HG03469 (cell line): Measurements from ENCODE around the gene TRIM8.

Experiments
- ATAC-seq: cut with Tn5 transposase; IDR thresholded peaks from one replicate; pipeline ENCODE4 v1.9.1; 2021; ENCODE audit warnings: mild to moderate bottlenecking, moderate library complexity, moderate number of reproducible peaks; ENCODE audit not compliant: unreplicated experiment

The TRIM8 gene

DNA sequence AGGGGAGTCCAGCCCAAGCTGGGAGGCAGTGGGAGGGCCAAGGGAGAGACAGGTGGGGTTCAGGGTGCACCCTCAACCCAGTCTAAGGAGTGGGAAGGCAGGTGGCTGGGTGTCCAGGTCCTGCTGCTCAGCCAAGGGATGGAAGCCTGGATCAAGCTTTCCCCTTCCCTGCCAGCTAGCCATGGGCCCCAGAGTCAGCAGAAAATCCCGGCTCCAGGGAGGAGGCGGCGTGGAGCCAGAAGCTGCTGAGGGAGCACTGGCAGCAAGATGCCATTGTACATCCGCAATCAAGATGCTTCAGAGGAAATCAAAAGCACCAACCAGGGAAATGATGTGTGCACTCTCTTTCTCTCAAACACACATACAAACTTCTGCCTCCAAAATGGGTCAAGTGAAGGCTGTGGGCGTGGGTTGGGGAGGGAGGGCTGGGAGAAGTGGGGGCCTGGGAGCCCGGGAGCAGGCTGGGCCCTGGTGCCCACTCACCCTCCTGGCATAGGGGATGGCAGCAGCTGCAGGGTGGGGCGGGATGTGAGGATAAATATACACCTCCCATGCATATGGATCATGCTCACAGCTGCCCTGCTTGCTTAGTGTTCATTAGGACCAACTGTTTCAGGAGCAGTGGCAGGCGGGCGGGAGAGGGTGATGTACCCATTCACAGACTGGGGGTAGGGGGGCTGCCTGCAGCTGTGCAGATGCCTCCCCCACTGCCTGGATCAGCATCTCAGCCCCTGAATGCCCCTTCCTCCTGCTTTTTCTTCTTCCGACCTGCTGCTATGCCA lies 24.2 kb downstream of the TRIM8 start:
- no peak for ATAC-seq

DNA sequence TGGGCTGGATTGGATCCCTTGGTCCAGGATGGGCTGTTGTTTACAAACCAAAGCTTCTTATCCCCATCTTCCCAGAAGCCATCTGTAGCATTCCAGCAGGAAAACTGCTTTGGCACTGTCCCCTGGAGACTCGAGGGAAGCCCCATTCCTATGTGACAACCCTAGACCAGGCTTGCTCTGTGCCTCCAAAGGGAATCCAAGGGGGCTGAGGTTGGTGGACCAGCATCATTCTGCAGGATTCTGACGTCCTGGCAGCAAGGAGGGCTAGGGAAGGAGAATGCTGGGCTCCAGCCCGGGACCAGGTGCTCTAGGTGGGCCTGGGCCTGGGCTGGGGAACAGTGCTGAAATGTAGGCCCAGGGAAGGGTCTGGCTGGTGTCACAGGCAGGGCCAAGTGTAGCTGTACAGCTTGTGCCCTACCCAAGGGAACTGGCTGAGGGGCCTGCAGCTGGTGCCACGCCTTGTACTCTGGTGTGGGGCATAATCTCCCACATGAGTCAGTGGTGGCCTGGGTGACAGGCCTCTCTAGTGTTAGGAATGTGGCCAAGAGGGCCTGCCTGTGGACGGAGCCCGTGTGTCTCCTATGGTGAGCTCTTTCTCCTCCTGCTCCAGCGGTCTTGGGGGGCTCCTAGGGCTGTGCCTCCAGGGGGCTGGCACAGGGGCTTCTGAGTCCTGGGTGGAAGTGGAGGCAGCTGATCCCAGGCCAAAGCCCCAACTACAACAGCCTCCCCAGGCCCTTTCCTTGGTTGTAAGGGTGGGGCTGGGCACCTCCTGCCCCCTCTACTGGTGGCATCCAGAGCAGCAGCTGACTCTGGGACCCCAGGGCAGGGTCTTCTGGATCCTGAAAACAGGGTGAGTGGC lies 25.2 kb downstream of the TRIM8 start:
- ATAC-seq: no peak

DNA sequence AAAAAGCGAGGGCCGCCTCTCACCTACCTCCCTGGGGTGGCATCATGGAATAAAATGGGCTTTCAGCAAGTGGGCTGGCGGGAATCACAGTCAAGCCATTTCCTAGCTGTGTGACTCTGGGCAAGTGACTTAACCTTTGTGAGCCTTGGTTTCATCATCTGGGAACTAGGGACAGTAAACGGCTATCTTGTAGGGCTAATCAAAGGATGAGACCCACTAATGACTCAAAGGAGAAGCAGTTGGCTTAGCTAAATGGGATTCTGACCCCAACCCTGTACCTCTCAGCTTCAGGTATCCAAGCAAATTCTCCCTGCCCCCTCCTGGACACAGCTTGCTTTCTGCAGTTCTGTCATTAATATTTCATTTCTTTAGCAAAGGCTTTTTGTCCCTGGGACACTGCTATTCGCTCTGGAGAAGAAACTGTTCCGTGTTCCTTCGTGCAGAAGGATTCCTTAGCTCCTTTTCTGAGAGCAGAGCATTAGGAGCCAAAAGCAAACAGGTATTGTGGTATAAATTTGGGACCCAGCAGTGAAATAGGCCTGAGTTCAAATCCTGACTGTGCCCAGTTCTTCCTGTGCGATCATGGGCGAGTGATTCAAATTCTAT lies 25.9 kb downstream of the TRIM8 start:
- no peak for ATAC-seq

DNA sequence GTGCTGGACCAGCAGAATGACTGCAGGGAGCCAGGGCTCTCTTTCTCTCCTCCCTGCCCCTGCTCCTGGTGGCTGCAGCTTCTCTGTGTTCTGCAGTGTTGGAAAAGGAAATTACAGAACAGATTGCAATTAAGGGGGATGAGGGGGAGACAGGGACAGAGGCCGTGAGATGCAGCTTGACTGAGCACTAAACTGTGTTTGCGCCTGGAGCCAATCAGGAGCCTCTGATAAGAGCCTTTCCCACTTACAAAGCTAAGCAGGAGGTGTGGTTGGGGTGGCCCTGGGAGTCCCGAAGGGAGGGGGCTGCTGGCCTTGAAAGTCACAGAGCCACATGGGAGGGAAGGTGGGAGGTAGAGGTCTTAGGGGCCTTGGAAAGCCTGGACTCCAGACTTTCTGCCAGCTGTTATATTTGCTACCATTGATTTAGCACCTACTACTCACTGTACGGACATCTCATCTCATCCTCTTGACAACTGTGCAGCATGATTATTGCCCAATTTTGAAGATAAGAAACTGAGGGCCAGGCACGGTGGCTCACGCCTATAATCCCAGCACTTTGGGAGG lies 26.7 kb downstream of the TRIM8 start:
- no peak for ATAC-seq

DNA sequence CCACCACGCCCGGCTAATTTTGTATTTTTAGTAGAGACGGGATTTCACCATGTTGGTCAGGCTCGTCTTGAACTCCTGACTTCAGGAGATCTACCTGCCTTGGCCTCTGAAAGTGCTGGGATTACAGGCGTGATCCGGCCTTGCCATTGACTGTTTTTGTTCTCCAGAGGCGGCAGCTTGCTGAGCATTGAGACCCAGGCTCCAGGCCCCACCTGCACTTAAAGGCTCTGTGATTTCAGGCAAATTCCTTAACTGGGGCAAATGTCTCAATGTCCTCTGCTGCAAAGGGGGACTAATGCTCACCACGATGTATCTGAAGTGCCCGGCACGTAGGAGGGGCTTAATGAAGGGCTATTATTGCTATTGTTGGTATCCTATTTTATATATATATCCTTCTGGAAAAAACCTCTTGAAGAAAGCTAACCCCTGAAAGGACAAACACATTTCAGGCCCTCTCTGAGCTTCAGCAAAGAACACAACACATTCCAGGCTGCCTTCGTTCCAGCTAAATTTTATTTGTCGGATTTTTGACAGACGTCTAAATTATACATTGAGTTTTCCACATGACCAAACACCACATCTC lies 29.0 kb downstream of the TRIM8 start:
- ATAC-seq: no peak

DNA sequence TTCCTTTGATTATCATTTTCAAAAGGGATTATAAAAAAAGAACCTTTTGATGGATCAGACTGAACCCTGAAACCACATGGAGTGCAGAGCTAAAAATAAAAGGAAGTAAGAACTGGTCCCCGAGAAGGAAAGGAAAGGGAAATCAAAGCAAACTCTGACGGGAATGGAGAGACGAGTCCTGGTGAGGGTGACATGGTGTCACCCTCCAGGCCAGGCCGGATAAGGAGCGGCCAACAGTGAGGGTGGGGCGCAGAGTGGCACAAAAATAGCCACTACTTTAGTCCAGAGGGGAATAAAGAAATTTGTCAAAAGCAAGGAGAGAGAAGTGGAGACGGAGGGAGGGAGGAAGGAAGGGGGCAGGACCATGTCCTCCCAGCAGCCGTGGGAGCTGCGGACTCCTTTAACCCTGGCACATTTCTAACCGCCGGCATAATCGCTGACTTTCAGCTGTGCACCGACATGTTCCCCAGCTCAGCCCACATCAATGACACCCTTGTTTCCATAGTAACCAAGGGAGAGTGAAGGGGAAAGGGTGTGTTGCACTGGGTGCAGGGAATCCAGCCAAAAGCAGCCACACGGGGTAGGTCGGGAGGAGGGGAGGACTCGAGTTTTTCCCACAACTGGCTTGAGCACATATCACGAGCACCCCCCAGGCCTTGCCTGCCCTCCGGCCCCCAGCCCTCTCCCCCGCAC lies 29.7 kb downstream of the TRIM8 start:
- ATAC-seq: no peak

DNA sequence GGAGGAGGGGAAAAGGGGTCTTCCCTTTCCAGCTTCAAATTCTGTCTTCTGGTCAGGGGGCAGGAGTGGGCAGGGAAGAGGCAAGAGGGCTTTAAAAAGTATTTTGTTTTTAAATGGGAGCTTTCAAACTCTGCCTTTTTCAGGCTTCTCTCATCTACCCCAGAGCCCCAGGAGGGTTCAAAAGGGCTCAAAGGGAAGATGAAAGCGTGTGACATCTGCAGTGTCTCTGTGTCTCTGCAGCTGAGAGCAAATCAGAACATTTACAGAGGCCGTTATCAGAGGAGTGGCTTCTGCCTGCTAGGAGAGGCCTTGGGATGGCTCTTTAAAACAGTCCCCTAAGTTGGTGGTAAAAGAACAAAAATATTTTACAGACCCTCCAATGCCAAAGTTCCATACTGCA lies 30.3 kb downstream of the TRIM8 start:
- ATAC-seq: no peak

DNA sequence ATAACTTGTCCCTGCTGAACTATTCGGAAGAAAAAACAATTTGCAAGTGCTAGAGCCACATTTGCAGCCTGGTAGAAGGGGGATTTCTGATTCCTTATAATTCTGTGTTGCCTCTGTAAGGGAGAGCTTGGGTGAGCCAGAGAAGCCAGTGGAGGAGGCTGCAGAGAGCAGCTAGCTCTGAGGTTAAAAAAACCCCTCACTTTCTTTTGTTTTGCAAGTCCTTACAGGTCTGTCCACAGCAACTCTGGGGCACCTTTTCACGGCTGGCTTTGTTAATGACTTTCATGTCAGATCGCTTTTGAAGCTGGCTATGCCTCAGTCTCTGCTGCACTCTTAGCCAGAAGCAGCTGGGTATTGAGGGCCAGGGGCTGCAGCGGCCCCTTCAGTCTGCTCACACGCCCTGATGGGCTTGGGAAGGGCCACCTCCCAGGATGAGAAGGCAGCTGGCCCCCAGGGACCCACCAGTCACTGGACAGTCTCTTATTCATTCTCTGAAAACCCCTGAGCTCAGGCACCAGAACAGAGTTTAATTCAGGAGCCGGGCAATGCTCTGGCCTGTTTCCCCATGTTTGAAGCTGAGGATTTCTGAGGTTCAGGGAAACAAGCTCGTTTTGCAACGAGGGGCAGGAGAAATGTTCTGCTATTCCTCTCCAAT lies 30.9 kb downstream of the TRIM8 start:
- ATAC-seq: no peak

DNA sequence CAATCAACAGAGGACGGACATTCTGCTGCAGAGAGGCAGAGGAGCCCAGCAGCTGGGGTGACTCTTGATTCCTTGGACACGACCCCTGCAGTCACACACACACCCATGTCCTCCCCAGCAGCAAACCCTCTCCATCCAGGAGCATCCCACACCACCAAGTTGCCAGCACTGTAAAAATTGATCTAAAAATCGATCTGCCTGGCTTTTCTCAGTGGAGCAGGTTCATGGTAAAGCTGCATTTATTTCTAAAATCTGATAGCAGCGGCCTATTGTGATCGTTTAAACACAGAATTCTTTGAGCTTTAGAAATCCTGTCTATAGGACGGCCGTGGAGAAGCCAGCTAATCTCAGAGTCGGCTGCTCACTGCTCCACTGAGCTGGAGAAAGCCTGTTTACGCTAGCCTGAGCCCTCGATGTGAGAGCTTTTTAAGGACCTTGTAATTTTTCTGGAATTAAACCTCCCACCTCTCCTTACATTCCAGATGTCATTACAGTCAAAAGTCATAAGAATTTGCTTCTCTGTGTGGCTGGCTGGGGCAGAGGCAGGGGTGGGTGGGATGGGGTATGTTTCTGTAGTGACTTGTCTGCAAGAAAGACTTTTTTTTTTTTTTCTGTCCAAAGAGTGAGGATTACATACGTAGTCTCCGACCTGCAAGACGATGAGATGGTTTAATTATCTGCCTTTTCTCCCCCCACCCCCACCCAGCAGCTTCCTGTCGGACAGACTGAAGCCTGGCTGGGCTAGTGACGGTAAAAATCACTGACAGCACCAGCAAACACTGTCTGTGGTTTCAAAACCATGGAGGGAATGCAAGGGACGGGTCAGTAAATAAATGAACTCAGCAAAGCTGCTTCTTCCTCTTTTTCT lies 31.6 kb downstream of the TRIM8 start:
- no peak for ATAC-seq

DNA sequence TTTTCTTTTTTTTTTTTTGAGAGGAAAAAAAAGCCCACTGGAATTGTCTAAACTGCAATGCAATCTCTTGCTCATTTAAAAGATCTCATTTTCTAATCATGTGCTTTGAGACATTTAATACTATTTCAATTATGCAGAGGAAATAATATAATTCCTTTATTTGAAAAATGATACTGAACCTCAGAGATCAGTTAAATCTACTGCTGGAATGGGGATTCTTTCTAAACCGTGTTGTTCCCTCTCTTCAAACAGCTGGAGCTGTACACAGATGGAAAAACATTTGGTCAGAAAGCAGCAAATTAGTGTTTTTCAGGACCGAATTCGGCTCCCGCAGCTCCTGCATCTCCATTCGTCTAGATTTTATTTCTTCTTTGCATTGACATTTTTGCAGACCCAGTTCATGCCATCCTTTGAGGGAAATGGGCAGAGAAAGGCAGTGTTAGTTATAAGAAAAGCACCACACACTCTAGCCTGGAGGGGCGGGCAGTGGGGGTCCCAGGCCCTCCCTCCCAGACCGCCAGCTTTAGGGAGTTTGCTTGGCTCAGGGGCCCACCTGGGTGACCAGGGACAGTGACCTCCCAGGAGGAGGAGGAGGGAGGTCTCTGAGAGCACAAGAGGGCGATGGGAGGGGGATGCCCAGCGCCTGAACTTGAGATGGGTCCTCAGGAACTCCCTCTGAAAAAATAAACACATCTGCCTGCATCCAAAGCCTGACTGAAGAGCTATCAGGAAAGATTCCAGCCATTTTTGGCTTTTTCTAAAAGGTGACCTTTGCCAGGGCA lies 32.4 kb downstream of the TRIM8 start:
- no peak for ATAC-seq

DNA sequence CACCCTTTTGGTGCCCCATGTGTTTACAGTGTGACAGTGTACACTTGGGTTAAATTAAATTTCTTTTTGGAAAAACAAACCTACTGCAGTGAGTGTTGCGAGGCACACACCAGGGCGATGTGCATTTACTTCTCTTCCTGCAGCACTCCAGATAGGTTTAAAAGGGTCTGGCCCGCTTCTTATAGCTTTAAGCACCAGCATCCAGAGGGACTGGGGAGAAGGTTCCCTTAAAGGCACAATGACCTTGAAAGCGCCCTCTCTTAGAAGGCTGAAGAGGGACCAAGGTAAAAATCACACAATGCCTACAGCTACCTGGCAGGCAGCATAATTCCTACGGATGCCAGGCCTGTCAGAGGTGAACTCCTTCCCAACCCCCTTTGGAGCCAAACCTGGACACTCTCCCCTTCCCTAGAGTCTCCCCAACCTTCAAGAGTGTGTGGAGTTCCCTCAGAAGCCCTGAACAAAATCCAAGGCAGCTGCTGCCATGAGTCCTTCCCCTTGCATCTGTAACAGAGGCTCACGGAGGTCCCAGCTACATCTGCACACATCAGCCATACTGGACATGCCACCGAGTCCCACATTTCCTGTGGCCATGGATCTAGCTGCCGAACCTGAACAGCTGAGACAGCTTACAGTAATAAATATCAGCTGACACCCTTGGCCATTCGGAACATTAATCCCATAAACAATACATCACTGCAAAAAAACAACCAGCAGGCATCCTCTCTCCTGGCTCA lies 33.2 kb downstream of the TRIM8 start:
- no peak for ATAC-seq

DNA sequence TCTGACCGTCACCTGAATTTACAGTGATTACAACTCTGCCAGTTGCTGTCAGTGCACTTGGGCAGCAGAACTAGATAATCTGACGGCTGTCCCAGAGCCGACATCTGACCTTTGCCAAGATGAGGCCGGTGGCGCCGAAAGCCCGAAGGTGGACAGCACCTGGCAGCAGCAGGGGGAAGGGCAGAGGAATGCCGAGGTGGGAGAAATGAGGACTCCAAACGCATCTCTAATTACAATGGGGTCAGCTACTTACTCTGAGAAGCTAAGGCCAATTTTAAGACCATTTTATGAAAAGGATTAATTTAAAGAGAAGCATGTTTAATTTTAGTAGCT lies 33.8 kb downstream of the TRIM8 start:
- no peak for ATAC-seq

DNA sequence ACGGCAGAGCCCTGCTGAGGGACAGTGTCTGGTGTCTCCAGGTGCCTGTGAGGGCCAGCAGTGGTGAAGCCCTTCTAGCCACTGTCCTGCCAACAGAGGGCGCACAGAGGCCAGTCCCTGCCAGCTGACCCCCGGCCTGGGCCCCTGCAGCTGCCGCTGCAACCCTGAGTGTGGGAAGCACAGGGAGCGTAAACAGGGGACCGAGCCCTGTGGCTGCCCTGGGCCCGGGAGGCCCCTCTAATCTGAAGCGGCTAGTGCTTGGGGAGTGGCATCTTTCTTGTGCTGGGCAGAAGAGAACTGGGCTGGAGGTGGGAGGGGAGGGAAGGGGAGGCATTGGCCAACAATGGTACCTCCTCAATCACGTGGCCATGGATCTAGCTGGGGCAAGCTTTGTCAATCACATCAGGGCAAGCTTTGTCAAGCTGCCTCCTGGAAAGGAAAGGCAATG lies 34.6 kb downstream of the TRIM8 start:
- ATAC-seq: no peak

DNA sequence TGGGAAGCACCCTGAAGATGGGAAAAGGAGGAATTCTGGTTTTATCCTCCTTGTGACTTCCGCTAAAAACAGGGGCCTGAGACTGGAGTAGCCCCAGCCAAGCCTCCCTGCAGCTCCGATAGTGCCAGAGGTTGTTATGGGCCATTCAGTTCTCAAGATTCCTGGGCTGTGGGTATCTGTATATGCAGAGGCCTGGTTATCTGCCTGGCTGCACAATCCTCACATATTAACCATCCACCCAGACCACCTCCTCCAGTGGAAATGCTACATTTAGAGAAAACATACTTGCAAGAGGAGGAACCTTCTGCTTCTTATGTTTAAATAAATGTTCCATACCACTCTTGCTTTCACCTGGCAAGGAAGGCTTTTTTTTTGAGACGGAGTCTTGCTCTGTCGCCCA lies 35.3 kb downstream of the TRIM8 start:
- no peak for ATAC-seq

DNA sequence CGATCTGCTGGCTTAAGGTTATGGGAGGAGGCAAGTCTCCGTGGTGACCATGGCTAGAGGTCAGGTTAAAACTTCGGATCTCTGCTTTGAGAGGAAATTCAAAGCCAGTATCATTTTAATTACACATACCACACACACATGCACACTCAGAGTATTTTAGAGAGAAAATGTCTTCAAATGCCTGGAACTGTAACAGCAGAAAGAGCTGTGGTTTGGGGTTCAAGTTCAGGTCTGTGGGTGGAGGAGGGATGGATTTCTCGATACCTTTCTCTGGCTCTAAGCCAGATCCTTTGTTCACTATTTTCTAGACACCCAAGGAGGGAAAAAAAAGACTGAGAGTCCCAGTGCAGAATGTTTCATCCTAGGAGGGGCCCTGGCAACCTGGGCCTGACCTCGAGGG lies 37.4 kb downstream of the TRIM8 start:
- no peak for ATAC-seq

DNA sequence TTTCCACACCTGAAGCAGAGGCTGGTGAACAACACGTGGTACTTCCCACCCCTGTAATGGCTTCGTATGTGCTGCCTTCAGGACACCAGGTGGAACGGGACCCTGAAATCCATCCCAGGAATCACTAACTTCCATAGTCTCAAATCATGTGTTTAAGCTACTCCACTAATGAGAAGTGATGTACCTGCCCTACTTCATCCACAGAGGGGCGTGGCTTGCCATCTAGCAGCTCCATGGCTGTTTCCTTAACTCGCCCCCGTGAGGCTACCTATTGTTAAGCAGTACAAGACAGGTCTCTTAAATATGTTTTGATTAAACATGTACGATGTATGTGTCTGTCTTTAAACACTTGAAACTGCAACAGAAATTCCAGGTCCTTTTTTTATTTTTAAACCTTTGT lies 38.1 kb downstream of the TRIM8 start:
- no peak for ATAC-seq

DNA sequence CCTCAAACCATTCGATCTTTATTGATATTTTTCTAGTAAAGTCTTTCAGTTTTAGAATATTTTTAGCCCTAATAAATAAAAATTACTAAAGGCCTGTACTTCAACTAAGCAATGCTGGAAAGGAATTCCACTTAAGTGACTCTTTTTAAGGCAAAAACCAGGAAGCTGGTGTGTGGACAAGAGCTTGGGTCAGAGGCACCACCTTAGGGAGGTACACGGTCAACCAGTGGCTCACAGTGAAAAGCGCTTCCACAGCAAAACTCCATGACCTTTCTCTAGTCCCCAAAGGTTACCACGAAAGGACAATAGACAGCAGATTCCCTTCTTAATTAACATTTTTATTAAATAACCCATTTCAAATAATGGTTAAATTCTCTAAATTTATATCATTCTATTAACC lies 38.7 kb downstream of the TRIM8 start:
- no peak for ATAC-seq

DNA sequence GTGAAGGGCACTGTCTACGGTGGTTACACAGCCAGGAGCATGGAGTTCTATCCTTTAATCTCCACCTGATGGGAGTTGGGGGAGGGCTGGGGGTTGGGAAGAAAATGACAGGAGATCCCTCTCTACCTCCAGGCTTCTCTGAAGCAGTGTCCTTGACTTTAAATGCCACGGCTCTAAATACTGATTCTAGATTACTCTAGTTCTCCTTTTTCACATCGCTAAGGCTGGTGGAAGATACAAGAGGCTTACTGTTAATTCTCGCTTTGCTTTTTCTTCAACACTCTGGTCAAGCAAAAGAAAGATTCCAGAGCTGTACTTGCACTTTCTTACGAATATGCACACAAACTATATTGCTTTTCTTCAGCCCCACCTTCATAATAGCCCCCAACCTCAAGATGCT lies 39.5 kb downstream of the TRIM8 start:
- no peak for ATAC-seq
